ENCODE data around the gene ELOA. TPM values are rescaled to one million over a fixed set of nuclear protein-coding genes. Genes with fewer than 3 reads are reported as not detected.

ELOA gene
- total RNA-seq, 1 donor from 2014 or later, result 40.6 TPM

DNA sequence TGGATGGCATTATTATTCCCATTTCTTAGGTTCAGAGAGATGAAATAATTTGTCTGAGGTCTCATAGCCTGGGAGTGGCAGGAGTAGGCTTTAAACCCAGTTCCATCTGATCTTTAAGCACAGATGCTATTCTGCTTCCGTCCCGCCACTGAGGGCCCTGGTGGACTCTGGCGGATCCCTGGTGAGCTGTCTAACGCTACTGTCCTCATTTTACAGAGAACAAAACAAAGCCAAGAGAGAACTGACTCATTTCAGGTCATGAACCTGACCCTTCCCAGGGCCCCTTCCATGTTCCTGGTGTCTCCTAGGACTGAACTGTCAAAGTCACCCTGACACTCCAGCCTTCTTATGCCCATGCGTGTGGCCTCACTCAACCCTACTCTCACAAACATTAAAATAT lies 60.4 kb downstream of the ELOA start:
- H3K4me3 Mint-ChIP-seq (ENCODE audit: unreplicated experiment), result no peak overlapping the region
- H3K9me3 Mint-ChIP-seq (ENCODE audit: unreplicated experiment), result peaks cover 5% of the 10 kb centered on the region
- no peaks in the 10 kb centered on the region for H3K36me3 Mint-ChIP-seq (ENCODE audit: unreplicated experiment)
- peaks cover 2% of the 10 kb centered on the region for H3K27me3 Mint-ChIP-seq (ENCODE audit: unreplicated experiment)
- TF ChIP-seq, protein P1, sequence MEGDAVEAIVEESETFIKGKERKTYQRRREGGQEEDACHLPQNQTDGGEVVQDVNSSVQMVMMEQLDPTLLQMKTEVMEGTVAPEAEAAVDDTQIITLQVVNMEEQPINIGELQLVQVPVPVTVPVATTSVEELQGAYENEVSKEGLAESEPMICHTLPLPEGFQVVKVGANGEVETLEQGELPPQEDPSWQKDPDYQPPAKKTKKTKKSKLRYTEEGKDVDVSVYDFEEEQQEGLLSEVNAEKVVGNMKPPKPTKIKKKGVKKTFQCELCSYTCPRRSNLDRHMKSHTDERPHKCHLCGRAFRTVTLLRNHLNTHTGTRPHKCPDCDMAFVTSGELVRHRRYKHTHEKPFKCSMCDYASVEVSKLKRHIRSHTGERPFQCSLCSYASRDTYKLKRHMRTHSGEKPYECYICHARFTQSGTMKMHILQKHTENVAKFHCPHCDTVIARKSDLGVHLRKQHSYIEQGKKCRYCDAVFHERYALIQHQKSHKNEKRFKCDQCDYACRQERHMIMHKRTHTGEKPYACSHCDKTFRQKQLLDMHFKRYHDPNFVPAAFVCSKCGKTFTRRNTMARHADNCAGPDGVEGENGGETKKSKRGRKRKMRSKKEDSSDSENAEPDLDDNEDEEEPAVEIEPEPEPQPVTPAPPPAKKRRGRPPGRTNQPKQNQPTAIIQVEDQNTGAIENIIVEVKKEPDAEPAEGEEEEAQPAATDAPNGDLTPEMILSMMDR (IDR thresholded peaks at IDR 0.05; ENCODE audit: partially characterized antibody, unreplicated experiment), result no peak
- peaks cover 2% of the 10 kb centered on the region for H3K4me1 Mint-ChIP-seq (ENCODE audit: low read depth, unreplicated experiment)
- no peak overlapping the region for H3K27ac Mint-ChIP-seq (ENCODE audit: unreplicated experiment)
- no peak for DNase-seq

DNA sequence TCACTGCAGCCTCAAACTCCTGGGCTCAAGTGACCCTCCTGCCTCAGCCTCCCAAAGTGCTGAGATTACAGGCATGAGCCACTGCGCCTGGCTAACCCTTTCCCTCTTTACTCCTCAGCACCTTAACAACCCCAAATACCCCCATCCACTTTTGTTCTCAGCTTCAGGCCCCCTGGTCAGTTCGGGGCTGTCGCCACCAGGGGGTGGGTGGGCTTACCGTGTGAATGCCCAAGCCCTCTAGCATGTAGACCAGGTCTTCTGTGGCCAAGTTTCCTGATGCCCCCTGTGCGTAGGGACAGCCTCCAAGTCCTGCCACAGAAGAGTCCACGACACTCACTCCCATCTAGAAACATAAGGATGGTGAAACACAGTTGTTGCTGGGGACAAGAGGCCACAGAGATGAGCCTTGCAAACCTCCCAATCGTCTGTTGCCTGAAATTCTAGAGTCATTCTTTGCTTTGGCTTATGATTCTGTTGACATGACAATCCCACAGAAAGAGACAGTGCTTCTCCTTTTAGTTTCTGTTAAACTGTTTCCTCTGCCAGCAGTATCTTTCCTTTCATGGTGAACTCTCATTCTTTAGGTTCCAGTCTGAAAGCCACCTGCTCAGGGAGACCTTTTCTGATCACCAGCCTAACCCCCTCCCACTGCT lies 61.0 kb downstream of the ELOA start:
- H3K36me3 Mint-ChIP-seq (ENCODE audit: unreplicated experiment), result no peaks in the 10 kb centered on the region
- no peak overlapping the region for H3K27ac Mint-ChIP-seq (ENCODE audit: unreplicated experiment)
- H3K27me3 Mint-ChIP-seq (ENCODE audit: unreplicated experiment), result peaks cover 2% of the 10 kb centered on the region
- H3K4me3 Mint-ChIP-seq (ENCODE audit: unreplicated experiment), result no peak overlapping the region
- DNase-seq, result peak; percentile 58
- TF ChIP-seq, protein P1 (IDR thresholded peaks at IDR 0.05; ENCODE audit: partially characterized antibody, unreplicated experiment), result peak; percentile 54
- peaks cover 2% of the 10 kb centered on the region for H3K4me1 Mint-ChIP-seq (ENCODE audit: low read depth, unreplicated experiment)
- H3K9me3 Mint-ChIP-seq (ENCODE audit: unreplicated experiment), result peaks cover 5% of the 10 kb centered on the region

DNA sequence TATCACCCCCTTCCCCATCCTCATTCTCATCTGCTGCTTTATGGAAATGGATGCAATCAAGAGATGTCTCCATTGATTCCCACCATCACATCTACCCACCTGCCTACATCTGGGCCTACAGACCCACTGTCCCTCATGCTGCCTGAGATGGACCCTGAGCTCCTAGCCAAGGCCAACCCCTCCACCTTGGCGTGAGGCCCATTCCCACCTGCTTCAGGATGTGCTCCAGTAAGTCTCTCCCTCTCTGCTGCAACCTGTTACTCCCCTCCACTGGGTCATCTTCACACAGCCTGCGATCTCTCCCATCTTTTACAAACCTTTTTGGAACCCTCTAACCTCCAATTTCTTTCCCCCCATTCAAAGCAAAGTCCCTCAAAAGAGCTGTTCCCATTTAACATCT lies 61.8 kb downstream of the ELOA start:
- Mint-ChIP-seq H3K4me3 (ENCODE audit: unreplicated experiment) (no peak overlapping the region), H3K27ac (ENCODE audit: unreplicated experiment) (no peak overlapping the region), H3K27me3 (ENCODE audit: unreplicated experiment) (peaks cover 2% of the 10 kb centered on the region), H3K36me3 (ENCODE audit: unreplicated experiment) (no peaks in the 10 kb centered on the region), H3K4me1 (ENCODE audit: low read depth, unreplicated experiment) (peaks cover 2% of the 10 kb centered on the region), H3K9me3 (ENCODE audit: unreplicated experiment) (peaks cover 3% of the 10 kb centered on the region)
- no peak for DNase-seq
- TF ChIP-seq, protein P1 (IDR thresholded peaks at IDR 0.05; ENCODE audit: partially characterized antibody, unreplicated experiment), result no peak

DNA sequence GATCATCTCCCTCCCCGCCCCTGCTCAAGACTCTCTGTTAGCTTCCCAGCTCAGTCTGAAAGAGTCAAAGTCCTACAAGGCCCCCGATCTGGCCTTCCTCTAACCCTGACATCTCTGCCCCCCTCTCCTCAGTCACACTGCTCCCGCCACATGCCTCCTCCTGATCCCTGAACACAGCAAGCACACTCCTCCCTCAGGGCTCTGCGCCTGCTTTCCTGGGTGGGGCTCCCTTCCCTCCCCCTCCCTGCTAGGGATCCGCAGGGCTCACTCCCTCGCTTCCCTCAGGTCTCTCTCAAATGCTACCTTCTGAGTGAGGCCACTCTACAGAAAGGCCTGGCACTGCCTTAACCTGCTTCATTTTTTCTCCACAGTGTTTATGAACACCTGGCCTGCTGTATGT lies 63.0 kb downstream of the ELOA start:
- TF ChIP-seq, protein P1 (IDR thresholded peaks at IDR 0.05; ENCODE audit: partially characterized antibody, unreplicated experiment), result no peak
- peaks cover under 1% of the 10 kb centered on the region for H3K9me3 Mint-ChIP-seq (ENCODE audit: unreplicated experiment)
- H3K36me3 Mint-ChIP-seq (ENCODE audit: unreplicated experiment), result no peaks in the 10 kb centered on the region
- H3K27ac Mint-ChIP-seq (ENCODE audit: unreplicated experiment), result no peak overlapping the region
- no peak overlapping the region for H3K4me3 Mint-ChIP-seq (ENCODE audit: unreplicated experiment)
- peaks cover 2% of the 10 kb centered on the region for H3K27me3 Mint-ChIP-seq (ENCODE audit: unreplicated experiment)
- no peak for DNase-seq
- peaks cover under 1% of the 10 kb centered on the region for H3K4me1 Mint-ChIP-seq (ENCODE audit: low read depth, unreplicated experiment)

DNA sequence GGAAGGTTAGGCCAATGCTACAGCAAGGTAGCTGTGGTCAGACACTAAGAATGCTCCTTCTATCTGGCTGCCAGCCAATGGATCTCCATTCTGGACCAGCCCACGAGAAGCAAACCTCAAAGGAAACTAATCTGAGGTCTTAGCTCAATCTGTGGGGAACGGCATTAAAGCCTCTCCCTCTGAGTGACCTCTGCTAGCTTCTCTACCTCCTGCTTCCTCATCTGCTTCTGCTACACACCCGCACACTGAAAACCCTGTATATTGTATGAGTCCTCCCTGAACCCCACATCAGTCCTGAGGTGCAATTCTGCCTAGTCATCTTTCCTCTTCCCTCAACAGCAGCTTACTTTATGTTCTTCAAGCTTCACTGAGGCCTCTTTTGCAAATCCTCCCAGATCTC lies 64.2 kb downstream of the ELOA start:
- Mint-ChIP-seq H3K9me3 (ENCODE audit: unreplicated experiment) (no peaks in the 10 kb centered on the region), H3K27me3 (ENCODE audit: unreplicated experiment) (no peaks in the 10 kb centered on the region), H3K36me3 (ENCODE audit: unreplicated experiment) (no peaks in the 10 kb centered on the region), H3K27ac (ENCODE audit: unreplicated experiment) (no peak overlapping the region), H3K4me1 (ENCODE audit: low read depth, unreplicated experiment) (no peaks in the 10 kb centered on the region), H3K4me3 (ENCODE audit: unreplicated experiment) (no peak overlapping the region)
- DNase-seq, result no peak
- TF ChIP-seq, protein P1 (IDR thresholded peaks at IDR 0.05; ENCODE audit: partially characterized antibody, unreplicated experiment), result no peak

All from glutamatergic neuron (in vitro differentiated cells).